Measurements from ENCODE around the gene SEL1L.
"Not testable (repeated sequence)": the region's sequence is repeated elsewhere in the genome, so short reads cannot be mapped to it uniquely, and the experiment has no call there.

SEL1L gene

GRCh38 chr14:81474148-81474492 is 59.5 kb downstream of the SEL1L start:
- no peak for DNase-seq (ENCODE audit: low read depth in 2 of 2)

GRCh38 chr14:81473456-81474147 is 60.1 kb downstream of the SEL1L start:
- DNase-seq (ENCODE audit: low read depth in 2 of 2) = no peak

GRCh38 chr14:81472096-81472800 is 61.4 kb downstream of the SEL1L start:
- DNase-seq (ENCODE audit: low read depth in 2 of 2) = no peak

DNA sequence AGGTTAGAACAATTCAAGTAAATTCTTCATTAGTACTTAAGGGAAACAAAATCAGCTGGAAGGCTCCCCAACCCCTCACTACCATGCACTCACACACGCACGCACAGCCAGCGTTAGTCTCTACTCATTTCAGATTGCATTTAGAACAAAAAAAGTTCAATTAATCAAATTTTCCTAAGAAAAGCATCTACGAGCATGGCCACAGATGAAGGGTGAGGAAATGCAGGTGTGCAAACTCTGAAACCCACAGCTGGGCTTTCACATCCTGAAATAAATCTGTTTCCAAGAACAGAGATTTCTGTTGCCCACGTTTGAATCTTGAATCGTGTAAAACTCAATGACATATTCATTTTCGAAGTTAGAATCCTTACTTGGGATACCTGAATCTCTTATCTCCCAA is 62.6 kb downstream of the SEL1L start:
- no peak for DNase-seq (ENCODE audit: low read depth in 2 of 2)

- not testable (repeated sequence) for DNase-seq (ENCODE audit: low read depth in 2 of 2)
Observed at GRCh38 chr14:81470557-81470826, 63.2 kb downstream of the SEL1L start.

- DNase-seq (ENCODE audit: low read depth in 2 of 2) = no peak
Observed at GRCh38 chr14:81466854-81467253, 66.8 kb downstream of the SEL1L start.

GRCh38 chr14:81465507-81466228 is 68.0 kb downstream of the SEL1L start:
- no peak for DNase-seq (ENCODE audit: low read depth in 2 of 2)

DNA sequence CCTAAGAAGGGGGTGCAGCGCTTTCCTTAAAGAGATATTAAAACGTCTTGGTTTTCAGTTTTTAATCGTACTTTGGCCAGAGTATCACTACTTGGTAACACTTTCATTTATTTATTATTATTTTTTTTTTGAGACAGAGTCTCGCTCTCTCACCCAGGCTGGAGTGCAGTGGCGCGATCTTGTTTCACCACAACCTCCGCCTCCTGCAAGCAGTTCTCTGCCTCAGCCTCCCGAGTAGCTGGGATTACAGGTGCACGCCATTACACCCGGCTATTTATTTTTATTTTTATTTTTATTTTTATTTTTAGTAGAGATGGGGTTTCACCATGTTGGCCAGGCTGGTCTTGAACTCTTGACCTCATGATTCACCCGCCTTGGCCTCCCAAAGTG is 68.7 kb downstream of the SEL1L start:
- DNase-seq (ENCODE audit: low read depth in 2 of 2) = not testable (repeated sequence)

- DNase-seq (ENCODE audit: low read depth in 2 of 2) = peak in 1 of 2 donors; percentile 18
Observed at GRCh38 chr14:81464253-81465002, 69.2 kb downstream of the SEL1L start.

GRCh38 chr14:81462356-81462755 is 71.3 kb downstream of the SEL1L start:
- not testable (repeated sequence) for DNase-seq (ENCODE audit: low read depth in 2 of 2)

DNA sequence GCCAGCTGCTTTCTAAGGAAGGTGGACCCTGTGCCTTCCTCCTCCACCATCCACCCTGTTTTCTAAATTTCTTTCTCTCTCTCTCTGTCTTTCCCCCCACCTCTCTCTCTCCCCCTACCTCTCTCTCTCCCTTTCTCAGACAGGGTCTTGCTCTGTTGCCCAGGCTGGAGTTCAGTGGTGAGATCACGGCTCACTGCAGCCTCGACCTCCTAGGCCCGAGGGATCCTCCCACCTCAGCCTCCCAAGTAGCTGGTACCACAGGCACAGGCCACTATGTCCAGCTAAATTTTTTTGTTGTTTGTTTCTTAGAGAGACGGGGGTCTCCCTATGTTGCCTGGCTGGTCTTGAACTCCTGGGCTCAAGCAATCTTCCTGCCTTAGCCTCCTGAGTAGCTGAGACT is 73.7 kb downstream of the SEL1L start:
- no peak for DNase-seq (ENCODE audit: low read depth in 2 of 2)

DNA sequence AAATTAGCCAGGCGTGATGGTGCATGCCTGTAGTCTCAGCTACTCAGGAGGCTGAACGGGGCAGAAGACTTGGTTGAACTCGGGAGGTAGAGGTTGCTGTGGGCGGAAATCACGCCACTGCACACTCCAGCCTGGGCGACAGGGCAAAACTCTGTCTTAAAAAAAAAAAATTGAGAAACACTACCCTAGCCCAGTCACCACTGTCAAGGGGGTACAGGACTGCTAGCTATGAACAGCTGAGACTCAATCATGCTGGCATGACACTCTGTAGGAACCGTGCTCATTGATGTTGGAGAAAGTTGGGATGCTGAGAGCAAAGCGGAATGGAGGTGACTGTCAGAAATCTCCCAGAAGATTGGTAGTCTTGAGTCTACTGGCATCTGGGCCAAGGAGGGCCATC is 75.3 kb downstream of the SEL1L start:
- no peak for DNase-seq (ENCODE audit: low read depth in 2 of 2)

GRCh38 chr14:81455390-81455789 is 78.3 kb downstream of the SEL1L start:
- no peak for DNase-seq (ENCODE audit: low read depth in 2 of 2)

GRCh38 chr14:81454572-81455218 is 79.0 kb downstream of the SEL1L start:
- DNase-seq (ENCODE audit: low read depth in 2 of 2) = no peak

GRCh38 chr14:81453166-81453766 is 80.4 kb downstream of the SEL1L start:
- DNase-seq (ENCODE audit: low read depth in 2 of 2) = peak in 1 of 2 donors; percentile 25

GRCh38 chr14:81452341-81453133 is 81.1 kb downstream of the SEL1L start:
- DNase-seq (ENCODE audit: low read depth in 2 of 2) = no peak

DNA sequence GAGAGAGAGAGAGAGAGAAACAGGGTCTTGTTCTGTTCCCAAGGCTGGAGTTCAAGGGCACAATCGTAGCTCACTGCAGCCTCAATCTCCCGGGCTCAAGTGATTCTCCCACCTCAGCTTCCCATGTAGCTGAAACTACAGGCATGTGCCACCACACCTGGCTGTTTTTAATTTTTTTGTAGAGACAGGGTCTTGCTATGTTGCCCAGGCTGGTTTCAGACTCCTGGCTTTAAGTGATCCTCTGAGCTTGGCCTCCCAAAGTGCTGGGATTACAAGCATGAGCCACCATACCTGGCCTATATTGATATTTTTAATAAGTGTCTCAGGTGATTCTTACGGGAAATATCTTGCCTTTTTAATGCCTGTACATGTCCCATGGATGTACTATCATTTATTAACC is 82.7 kb downstream of the SEL1L start:
- no peak for DNase-seq (ENCODE audit: low read depth in 2 of 2)

DNA sequence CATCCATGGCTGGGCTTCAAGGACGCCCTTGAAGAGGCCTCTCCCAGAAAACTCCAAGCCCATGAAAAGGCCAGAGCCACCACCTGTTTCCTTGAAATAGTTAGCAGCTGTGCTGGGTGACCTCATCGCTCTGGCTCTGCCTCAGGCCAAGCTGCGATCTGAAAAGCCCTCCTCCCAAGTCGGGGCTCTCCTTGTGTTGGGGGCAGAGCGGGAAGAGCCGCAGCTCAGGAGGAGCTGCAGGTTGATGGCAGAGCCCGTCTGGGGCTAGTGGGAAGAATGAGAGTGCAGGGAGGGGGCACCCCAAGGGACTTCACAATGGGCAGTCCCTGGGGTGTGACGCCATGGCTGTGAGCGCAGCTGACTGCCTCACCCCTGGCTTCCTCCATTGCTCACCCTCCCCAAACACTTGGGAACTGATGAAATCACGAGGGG is 83.5 kb downstream of the SEL1L start:
- DNase-seq (ENCODE audit: low read depth in 2 of 2) = no peak

GRCh38 chr14:81449576-81449975 is 84.1 kb downstream of the SEL1L start:
- DNase-seq (ENCODE audit: low read depth in 2 of 2) = no peak

DNA sequence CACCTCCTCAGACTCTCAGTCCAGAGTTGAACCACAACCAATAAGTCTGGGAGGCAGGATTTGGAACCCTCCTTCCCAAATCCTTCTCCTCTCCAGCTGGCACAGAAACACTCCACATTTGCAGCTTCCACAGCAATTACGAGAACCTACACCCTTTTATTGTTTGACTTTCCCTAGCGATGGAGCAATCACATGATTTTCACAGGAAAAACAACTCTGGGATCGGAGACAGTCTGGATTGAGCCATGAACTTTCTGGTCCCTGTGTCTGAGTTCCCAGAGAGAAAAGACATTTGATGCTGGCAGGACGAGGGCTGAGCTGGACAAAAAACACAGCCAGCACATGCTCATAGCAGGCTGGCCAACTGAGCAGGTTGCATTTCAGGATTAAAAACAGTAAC is 84.5 kb downstream of the SEL1L start:
- no peak for DNase-seq (ENCODE audit: low read depth in 2 of 2)

Data from stimulated activated CD8-positive, alpha-beta memory T cell treated with anti-CD3 and anti-CD28 coated beads, Interleukin-15, amount 100 ng/mL, for 4 hours (primary cell).